Activated CD4-positive, alpha-beta T cell treated with anti-CD3 and anti-CD28 coated beads, Interleukin-2, amount 10 ng/mL, durations not matched to agents 24 days and 14 days (primary cell): ENCODE measurements around the gene KIAA0513. TPM values are rescaled to one million over a fixed set of nuclear protein-coding genes. Genes with fewer than 3 reads are reported as not detected.

ENCODE experiments used
- DNase-seq: peaks from one replicate; pipeline ENCODE4 v3.0.0; 2022
- H3K27ac Mint-ChIP-seq: one replicate; pipeline ENCODE4 v1.8.0; 2022; ENCODE audit warnings: mild to moderate bottlenecking, mixed read lengths
- H3K27me3 Mint-ChIP-seq: one replicate; pipeline ENCODE4 v1.8.0; 2022; ENCODE audit warnings: mixed read lengths
- H3K36me3 Mint-ChIP-seq: one replicate; pipeline ENCODE4 v1.8.0; 2022; ENCODE audit warnings: low read depth, mild to moderate bottlenecking, mixed read lengths
- H3K4me1 Mint-ChIP-seq: one replicate; pipeline ENCODE4 v1.8.0; 2021; ENCODE audit warnings: mixed read lengths
- H3K4me3 Mint-ChIP-seq: one replicate; pipeline ENCODE4 v1.8.0; 2022; ENCODE audit warnings: mild to moderate bottlenecking, moderate library complexity, mixed read lengths
- H3K9me3 Mint-ChIP-seq: one replicate; pipeline ENCODE4 v1.8.0; 2021; ENCODE audit warnings: mixed read lengths
- intact Hi-C: fragments of 100-400 bp; cut with micrococcal nuclease; formaldehyde crosslinking; loops from one replicate; pipeline ENCODE4 v1.15.1; 2023
- total RNA-seq: library from RNA; stranded (reverse); gene quantifications from 2 replicates; pipeline ENCODE4 v1.2.3, GENCODE V29; 2022

KIAA0513 gene
- total RNA-seq, 1 donor from 2014 or later, result 12.1 TPM

DNA sequence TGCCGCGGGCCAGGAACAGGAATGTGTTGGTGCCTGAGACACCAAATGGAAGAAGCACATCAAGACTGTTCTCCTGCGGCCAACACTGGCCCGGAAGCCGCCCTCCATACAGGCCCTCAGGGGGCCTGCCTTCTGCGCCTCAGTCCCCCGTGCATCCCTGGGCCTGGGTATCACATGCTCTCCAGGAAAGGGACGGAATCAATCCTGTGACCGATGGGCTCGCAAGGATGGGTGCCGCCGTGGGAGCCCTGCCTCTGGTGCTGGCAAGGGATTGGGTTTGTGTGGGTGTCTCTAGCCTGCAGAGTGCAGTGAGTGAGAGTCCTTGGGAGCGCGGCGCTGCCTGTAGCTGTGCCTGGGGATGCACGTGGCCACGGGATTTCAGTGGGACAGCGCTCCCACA, 65.3 kb downstream of the KIAA0513 start:
- intact Hi-C loops, result no loop called here
- Mint-ChIP-seq H3K4me3 (no peak overlapping the region), H3K27me3 (no peaks in the 10 kb centered on the region), H3K9me3 (no peaks in the 10 kb centered on the region), H3K27ac (no peak overlapping the region), H3K36me3 (no peaks in the 10 kb centered on the region), H3K4me1 (no peaks in the 10 kb centered on the region)
- DNase-seq, result no peak

DNA sequence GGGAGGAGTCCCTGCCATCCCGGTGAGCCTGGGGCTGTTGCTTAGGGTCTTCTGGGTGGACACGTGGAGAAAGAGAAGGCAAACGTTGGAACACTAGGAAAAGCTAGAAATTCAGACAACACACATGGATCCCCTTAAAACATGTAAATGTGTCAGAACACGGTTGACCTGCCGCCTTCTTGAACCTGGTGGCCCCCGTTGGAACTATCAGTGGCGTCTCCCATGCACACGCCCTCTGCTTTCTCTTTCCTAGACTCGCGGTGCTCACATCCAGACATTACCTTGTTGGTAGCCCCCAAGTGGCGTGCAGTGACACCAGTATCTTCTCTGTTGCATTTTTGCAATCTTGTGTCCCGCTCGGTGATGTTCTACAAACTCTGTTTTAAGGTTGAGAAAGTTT, 66.1 kb downstream of the KIAA0513 start:
- Mint-ChIP-seq H3K27me3 (no peaks in the 10 kb centered on the region), H3K4me3 (no peak overlapping the region), H3K27ac (no peak overlapping the region), H3K4me1 (no peaks in the 10 kb centered on the region), H3K9me3 (no peaks in the 10 kb centered on the region), H3K36me3 (no peaks in the 10 kb centered on the region)
- intact Hi-C loops, result no loop called here
- no peak for DNase-seq

DNA sequence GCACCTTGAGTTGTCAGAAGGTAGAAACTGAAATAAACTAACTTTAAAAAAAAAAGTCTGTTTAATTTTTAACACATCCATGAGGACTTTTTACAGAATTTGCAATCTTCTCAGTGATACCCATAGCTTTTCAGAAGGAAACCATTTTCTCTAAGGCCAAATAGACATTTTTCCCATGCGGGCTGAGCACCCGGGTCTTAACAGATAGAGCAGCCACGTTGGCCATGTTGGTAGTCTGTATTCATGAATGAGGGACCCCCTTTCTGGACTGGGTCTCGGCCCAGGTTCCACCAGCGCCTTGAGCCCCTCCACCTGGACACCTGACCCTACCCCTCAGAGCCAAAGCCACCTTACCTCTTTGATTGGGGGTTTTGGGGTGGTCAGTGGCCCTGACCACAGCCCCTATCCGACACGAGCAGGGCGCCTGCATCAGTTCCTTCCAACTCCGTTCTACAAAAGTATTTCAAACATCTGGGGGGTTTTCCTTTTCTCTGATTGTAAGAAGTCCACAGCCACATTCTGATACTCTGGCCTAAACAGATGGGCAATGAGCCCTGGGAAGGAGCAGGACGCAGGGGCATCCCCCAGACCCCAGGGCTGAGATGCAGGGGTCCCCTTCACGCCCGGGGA, 66.7 kb downstream of the KIAA0513 start:
- Mint-ChIP-seq H3K4me3 (no peak overlapping the region), H3K27ac (no peak overlapping the region), H3K4me1 (no peaks in the 10 kb centered on the region), H3K36me3 (no peaks in the 10 kb centered on the region), H3K27me3 (no peaks in the 10 kb centered on the region), H3K9me3 (no peaks in the 10 kb centered on the region)
- no peak for DNase-seq
- intact Hi-C loops, result no loop called here

DNA sequence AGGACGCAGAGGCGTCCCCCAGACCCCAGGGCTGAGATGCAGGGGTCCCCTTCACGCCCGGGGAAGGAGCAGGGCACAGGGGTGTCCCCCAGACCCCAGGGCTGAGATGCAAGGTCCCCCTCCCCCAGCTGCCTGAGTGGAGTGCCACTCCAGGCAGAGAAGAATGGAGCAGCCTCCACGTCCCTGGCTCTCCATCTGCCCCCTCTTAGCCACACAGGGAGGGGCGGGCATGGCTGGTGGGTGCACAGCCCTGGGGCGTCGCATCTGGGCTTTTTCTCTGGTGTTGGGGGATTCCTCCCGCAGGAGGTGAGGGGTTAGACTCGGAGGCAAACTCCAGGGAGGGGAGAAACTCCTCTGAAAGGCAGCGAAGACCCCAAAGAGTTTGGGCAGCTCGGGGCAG, 67.2 kb downstream of the KIAA0513 start:
- H3K4me3 Mint-ChIP-seq, result no peak overlapping the region
- DNase-seq, result no peak
- no peak overlapping the region for H3K27ac Mint-ChIP-seq
- no peaks in the 10 kb centered on the region for H3K9me3 Mint-ChIP-seq
- H3K4me1 Mint-ChIP-seq, result no peaks in the 10 kb centered on the region
- no peaks in the 10 kb centered on the region for H3K27me3 Mint-ChIP-seq
- intact Hi-C loops, result no loop called here
- H3K36me3 Mint-ChIP-seq, result no peaks in the 10 kb centered on the region

DNA sequence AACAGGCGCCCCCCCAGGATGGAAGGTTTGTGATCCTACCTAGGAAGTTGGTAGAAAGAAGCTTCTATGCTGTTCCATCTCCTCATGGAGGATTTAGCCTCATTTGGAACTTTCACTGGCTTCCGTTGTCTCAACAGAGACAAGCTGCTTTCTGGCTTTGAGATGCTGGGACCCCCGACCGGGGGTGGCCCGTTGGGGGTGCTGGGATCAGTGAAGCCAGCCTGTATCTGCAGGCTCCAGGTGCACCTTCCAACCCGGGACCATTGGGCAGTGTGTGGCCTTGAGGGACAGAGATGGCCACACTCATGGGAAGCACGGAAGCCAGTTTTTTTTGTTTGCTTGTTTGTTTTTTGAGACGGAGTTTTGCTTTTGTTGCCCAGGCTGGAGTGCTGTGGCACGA, 69.3 kb downstream of the KIAA0513 start:
- peaks cover 2% of the 10 kb centered on the region for H3K4me1 Mint-ChIP-seq
- DNase-seq, result no peak
- intact Hi-C loops, result no loop called here

DNA sequence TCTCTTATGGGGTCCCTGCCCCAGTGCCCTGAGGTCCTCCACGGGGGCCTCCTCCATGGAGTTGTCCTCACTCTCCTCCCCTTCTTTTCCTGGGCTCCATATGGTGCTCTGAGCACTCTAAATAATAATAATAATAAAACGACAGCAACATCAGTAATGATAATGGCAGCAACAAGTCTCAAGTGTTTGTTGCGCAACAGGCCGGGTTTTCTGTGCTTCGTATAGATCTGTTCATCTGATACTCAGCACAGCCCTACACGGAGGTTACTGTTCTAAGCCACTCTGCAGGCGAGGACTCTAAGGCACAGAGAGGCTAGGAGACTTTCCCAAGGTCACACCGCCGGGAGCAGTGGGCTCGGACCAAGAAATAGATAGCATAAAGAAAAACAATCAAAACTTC, 71.0 kb downstream of the KIAA0513 start:
- Mint-ChIP-seq H3K9me3 (no peaks in the 10 kb centered on the region), H3K4me3 (no peak overlapping the region), H3K27ac (no peak overlapping the region), H3K27me3 (no peaks in the 10 kb centered on the region), H3K36me3 (no peaks in the 10 kb centered on the region), H3K4me1 (peaks cover 9% of the 10 kb centered on the region)
- DNase-seq, result no peak
- intact Hi-C loops, result no loop called here

More for the DNA sequence above, 69.3 kb downstream of the KIAA0513 start:
- Mint-ChIP-seq H3K27ac (no peak overlapping the region), H3K4me3 (no peak overlapping the region), H3K27me3 (no peaks in the 10 kb centered on the region), H3K9me3 (no peaks in the 10 kb centered on the region), H3K36me3 (no peaks in the 10 kb centered on the region)

DNA sequence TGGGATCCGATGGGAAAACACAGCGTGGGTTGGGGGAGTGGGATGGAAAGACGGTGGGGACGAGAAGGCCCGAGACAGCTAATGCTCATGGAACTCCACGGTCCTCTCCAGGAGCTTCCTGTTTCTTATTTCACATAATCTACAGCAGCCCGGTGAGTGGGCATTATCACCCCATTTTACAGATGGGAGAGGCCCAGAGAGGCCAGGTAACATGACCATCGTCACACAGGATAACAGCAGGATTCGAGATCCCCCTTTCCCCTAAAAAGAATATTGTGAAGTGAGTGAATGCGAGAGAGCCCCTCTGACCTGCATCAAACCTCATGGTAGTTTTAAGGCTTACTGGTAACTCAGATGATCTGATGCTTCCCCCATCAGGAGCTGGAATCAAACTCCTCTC, 72.7 kb downstream of the KIAA0513 start:
- no peaks in the 10 kb centered on the region for H3K9me3 Mint-ChIP-seq
- no peak for DNase-seq

DNA sequence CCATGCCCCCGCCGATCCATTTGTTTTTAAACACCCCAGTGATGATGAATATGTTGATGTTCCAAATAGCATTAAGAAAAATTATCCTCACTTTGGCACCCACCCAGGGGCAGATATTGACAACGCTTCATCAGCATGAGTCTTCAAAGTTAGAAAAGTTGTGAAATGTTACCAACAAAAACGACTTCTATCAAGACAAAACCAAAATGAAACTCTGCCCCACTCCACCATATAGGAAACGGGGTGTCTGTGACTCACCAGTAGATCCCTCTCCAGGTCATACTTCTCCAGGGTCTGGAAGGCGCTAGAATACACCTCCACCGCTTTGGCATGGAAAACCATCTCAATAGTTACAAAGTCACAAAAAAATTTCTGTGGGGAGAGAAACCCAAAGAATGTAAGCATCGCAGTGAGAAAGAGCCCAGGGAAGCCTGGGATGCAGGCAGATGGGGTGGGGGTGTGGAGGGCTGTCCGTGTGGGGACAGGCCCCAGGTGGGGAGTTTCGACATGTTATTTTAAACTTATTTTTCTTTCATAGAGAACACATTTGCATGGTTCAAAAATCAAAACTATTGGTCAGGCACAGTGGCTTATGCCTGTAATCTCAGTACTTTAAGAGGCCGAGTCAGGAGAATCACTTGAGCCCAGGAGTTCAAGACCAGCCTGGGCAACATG, 74.5 kb downstream of the KIAA0513 start:
- Mint-ChIP-seq H3K4me1 (peaks cover 24% of the 10 kb centered on the region), H3K27ac (no peak overlapping the region), H3K9me3 (no peaks in the 10 kb centered on the region)

More for the DNA sequence above, 72.7 kb downstream of the KIAA0513 start:
- H3K4me1 Mint-ChIP-seq, result peaks cover 24% of the 10 kb centered on the region
- no peak overlapping the region for H3K4me3 Mint-ChIP-seq
- H3K27ac Mint-ChIP-seq, result no peak overlapping the region
- no peaks in the 10 kb centered on the region for H3K36me3 Mint-ChIP-seq
- intact Hi-C loops, result no loop called here
- no peaks in the 10 kb centered on the region for H3K27me3 Mint-ChIP-seq

DNA sequence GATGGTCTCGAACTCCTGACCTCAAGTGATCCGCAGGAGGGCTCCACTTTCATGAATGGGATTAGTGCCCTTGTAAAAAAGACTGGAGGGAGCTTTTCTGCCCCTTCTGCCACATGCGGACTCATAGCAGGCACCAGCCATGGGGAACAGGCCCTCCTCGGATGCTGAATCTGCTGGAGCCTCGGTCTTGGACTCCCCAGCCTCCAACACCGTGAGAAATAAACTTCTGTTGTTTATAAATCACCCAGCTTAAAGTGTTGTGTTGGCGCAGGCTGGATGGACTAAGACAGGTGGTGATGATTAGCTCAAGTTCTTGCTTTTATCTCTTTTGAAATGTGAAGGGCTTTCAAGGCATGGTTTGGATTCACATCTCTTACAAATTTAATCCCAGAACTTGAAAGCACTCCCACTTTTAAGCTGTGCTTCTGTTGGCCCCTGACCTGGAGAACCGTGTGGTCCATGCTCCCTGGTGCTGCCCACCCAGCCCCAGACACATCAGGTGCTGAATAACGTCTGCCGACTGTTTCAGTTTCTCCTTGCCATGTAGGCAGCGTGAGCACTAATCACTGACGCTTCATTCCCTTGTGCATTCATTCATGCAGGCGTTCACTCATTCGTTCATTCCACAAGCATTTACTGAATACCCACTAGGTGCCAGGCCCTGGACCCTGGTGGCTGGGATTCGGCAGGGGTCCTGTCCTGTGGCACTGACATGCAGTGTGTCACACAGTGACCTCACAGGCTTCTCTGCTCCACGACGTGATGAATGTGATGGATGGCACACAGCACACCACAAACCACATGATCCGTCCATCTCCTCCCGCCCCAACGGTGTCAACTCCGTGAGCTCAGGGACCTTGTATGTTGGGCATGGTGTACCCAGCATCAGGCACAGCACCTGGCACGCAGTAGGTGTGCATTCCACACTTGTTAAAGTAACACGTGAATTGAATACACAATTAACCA, 75.8 kb downstream of the KIAA0513 start:
- Mint-ChIP-seq H3K36me3 (no peaks in the 10 kb centered on the region), H3K4me1 (peaks cover 24% of the 10 kb centered on the region), H3K27me3 (no peaks in the 10 kb centered on the region), H3K9me3 (no peaks in the 10 kb centered on the region), H3K27ac (peak overlapping the region; percentile 20), H3K4me3 (no peak overlapping the region)
- DNase-seq, result no peak
- intact Hi-C loops, result no loop called here

More for the DNA sequence above, 74.5 kb downstream of the KIAA0513 start:
- DNase-seq, result no peak
- H3K27me3 Mint-ChIP-seq, result no peaks in the 10 kb centered on the region
- intact Hi-C loops, result no loop called here
- H3K4me3 Mint-ChIP-seq, result no peak overlapping the region
- no peaks in the 10 kb centered on the region for H3K36me3 Mint-ChIP-seq

DNA sequence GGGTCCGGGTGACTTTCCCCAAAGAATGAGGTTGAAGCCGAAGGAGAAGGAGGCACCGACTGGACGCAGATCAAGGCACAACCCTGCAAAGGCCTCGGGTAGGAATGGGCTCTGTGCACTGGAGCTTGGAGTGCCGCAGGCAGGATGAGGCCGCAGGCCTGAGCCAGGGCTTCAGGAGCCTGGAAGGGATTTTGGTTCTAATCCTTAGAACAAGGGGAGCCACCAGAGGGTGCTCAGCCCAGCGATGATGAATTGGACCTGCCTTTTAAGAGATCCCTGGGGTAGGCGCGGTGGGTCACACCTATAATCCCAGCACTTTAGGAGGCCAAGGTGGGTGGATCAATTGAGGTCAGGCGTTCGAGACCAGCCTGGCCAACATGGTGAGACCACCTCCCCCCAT, 76.6 kb downstream of the KIAA0513 start:
- DNase-seq, result no peak
- H3K27ac Mint-ChIP-seq, result no peak overlapping the region
- H3K27me3 Mint-ChIP-seq, result no peaks in the 10 kb centered on the region
- H3K4me1 Mint-ChIP-seq, result peaks cover 24% of the 10 kb centered on the region
- H3K9me3 Mint-ChIP-seq, result no peaks in the 10 kb centered on the region
- intact Hi-C loops, result no loop called here
- no peaks in the 10 kb centered on the region for H3K36me3 Mint-ChIP-seq
- no peak overlapping the region for H3K4me3 Mint-ChIP-seq

DNA sequence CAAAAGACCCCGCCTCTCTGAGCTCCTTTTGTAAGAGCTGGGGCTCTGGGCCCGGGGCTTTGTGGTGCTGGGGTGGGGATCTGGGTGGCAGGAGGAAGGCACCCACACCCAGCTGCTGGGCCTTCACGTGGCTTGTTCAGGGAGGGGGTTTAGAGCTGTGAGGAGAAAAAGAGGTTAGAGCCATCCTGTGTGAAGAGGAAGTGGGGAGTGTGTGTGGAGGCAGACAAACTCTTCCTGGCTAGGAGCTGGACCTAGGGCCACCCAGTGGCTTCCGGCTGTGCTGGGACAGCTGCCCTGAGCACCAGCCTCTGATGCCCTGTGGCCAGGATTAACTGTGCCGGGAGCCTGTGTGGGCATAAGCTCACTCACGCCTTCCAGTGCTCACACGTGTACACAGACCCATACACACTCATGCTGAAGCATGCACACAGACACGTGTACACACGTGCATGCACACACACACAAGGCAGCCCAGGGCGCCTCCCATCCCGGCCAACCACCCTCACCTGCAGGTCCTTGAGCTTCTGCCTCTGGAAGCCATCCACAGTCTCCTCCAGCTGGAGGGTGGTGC, 77.3 kb downstream of the KIAA0513 start:
- H3K9me3 Mint-ChIP-seq, result no peaks in the 10 kb centered on the region
- H3K27ac Mint-ChIP-seq, result peak overlapping the region; percentile 78
- no peaks in the 10 kb centered on the region for H3K27me3 Mint-ChIP-seq
- no peaks in the 10 kb centered on the region for H3K36me3 Mint-ChIP-seq
- H3K4me3 Mint-ChIP-seq, result peak overlapping the region; percentile 54
- intact Hi-C loops, result no loop called here
- peak; percentile 75 for DNase-seq
- H3K4me1 Mint-ChIP-seq, result peaks cover 24% of the 10 kb centered on the region

DNA sequence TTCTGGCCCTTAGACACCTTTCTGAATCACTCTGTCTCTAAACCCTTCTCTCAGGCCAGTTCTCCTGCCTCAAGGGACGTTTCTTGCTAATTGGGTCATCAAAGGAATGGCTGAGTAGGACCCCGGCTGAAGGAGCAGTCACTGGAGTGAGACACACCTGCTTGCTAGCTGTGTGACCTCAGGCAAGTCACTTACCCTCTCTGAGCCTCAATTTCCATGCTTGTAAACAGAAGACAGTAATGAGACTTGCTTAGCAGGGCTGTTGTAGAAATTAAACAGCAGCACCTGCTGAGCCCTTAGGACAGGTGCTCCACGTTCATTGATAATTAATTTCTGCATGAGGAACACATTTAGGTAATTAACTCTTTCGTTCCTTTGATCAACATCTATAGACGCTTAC, 77.9 kb downstream of the KIAA0513 start:
- intact Hi-C loops, result no loop called here
- H3K36me3 Mint-ChIP-seq, result no peaks in the 10 kb centered on the region
- H3K27me3 Mint-ChIP-seq, result no peaks in the 10 kb centered on the region
- no peak for DNase-seq
- H3K4me1 Mint-ChIP-seq, result peaks cover 24% of the 10 kb centered on the region
- peak overlapping the region; percentile 78 for H3K27ac Mint-ChIP-seq
- H3K9me3 Mint-ChIP-seq, result no peaks in the 10 kb centered on the region
- no peak overlapping the region for H3K4me3 Mint-ChIP-seq

DNA sequence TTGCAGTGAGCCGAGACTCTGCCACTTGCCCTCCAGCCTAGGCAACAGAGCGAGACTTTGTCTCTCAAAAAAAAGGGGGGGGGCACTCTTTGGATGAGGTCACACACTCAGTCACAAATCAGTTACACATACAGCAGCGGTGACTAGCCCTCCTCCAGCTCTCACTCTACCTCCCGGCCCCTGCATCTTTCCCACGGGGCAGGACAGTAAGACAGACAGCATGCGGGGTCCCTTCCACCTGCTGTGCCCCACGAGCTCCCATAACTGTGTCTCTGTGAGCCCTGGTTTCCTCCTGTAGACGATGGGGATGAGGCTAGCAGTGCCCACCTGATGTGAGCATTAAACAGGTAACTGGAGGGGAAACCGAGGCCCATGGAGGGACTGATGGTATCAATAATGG, 79.5 kb downstream of the KIAA0513 start:
- Mint-ChIP-seq H3K4me1 (peaks cover 20% of the 10 kb centered on the region), H3K27me3 (no peaks in the 10 kb centered on the region), H3K9me3 (no peaks in the 10 kb centered on the region), H3K27ac (no peak overlapping the region), H3K36me3 (no peaks in the 10 kb centered on the region), H3K4me3 (no peak overlapping the region)
- intact Hi-C loops, result no loop called here
- DNase-seq, result no peak

DNA sequence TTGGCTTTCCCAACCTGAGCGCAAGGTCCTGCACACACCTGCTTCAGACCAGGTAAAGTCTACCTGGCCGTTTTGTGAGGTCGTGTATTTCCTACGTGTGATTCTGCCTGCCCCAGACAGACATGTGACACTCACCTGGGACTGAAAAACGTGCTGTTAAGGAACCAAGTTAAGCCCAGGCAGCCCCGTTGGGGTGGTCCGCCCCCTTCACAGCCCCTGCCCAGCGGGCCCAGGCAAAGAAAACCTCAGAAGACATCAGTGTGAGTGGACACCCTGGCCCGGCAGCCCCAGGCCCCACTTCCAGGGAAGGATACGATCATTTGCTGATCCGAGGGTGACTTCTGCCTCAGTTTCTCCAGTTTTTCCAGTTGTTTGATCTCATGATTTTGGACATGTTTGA, 79.9 kb downstream of the KIAA0513 start:
- intact Hi-C loops, result no loop called here
- H3K4me3 Mint-ChIP-seq, result no peak overlapping the region
- peaks cover 19% of the 10 kb centered on the region for H3K4me1 Mint-ChIP-seq
- DNase-seq, result no peak
- no peaks in the 10 kb centered on the region for H3K36me3 Mint-ChIP-seq
- no peaks in the 10 kb centered on the region for H3K27me3 Mint-ChIP-seq
- no peak overlapping the region for H3K27ac Mint-ChIP-seq
- no peaks in the 10 kb centered on the region for H3K9me3 Mint-ChIP-seq
